GM13976 (cell line): ENCODE data around the gene SH3BP2.

Experiments used
- DNase-seq: peaks from one replicate; pipeline ENCODE4 v3.0.0; 2012; ENCODE audit warnings: low spot score
- CTCF ChIP-seq: IDR thresholded peaks from 2 replicates; pipeline ENCODE4 v1.5.1; 2012; ENCODE audit warnings: borderline replicate concordance, mild to moderate bottlenecking; ENCODE audit not compliant: insufficient read depth; ENCODE audit errors: extremely low read depth, missing control alignments, control extremely low read depth
- in situ Hi-C: fragments of 300-500 bp; cut with MboI; formaldehyde crosslinking; loops from one replicate; pipeline ENCODE4 v1.12.0; 2022; ENCODE audit warnings: low sequenced_read_pairs, mixed read lengths, inconsistent platforms; ENCODE audit not compliant: unreplicated experiment

Gene SH3BP2

GRCh38 chr4:2781911-2782310 is 11.0 kb upstream of the SH3BP2 start:
- TF ChIP-seq CTCF: no peak
- in situ Hi-C loops: no loop called here
- no peak for DNase-seq

GRCh38 chr4:2783790-2784189 is 9.1 kb upstream of the SH3BP2 start:
- no peak for DNase-seq
- in situ Hi-C loops: no loop called here
- no peak for TF ChIP-seq CTCF

DNA sequence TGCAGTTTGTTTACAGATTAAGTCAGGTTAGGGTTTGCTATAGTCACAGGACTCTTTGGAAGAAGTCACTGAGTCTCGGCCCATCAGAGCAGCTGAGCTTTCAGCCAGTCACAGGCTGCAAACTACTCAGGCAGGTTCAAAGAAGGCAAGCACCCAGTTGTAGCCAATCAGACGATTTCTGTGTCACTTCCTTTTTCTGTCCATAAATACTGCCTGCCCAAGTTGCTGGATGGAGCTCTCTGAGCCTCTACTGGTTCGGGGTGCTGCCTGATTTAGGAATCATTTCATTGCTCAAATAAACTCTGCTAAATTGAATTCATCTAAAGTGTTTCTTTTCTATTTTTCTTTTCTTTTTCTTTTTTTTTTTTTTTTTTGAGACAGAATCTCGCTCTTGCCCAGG is 7.3 kb upstream of the SH3BP2 start:
- no peak for TF ChIP-seq CTCF
- DNase-seq: peak; percentile 65
- in situ Hi-C loops: no loop called here

- peak; percentile 74 for DNase-seq
- TF ChIP-seq CTCF: no peak
- in situ Hi-C loops: no loop called here
Observed at GRCh38 chr4:2786152-2786671, 6.7 kb upstream of the SH3BP2 start.

DNA sequence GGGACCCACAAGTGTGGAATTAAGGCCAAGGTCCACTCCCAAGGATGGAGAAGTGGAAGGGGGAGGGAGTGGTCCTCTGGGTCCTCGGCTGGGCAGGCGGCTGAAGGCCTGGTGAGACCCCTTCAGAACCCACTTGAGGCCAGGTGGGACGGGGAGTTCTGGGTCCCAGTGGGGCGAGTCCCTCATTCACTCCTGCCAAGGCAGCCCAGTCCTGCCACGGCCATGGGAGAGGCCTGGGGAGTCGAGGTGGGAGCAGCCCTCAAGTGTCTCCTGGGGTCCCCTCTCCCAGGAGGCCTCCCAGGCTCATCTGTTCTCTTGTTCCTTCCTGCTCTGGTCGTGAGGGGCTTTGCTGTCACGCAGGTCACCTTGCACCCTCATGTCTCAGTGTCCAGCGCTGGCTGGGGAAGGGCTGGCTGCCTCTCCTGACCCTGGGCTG is 6.1 kb upstream of the SH3BP2 start:
- DNase-seq: no peak
- no peak for TF ChIP-seq CTCF

GRCh38 chr4:2787230-2788100 is 5.4 kb upstream of the SH3BP2 start:
- in situ Hi-C loops: no loop called here
- TF ChIP-seq CTCF: no peak
- peak; percentile 85 for DNase-seq

More for the DNA sequence above, 6.1 kb upstream of the SH3BP2 start:
- in situ Hi-C loops: no loop called here
